Superior temporal gyrus (tissue), 1 donor: ENCODE measurements around the gene KSR2.
A peak's percentile ranks its signal among the peaks of the same experiment; 100 is the strongest.
"Not testable (repeated sequence)": the region's sequence is repeated elsewhere in the genome, so short reads cannot be mapped to it uniquely, and the experiment has no call there.

ENCODE experiments used
- DNase-seq: peaks from one replicate; pipeline ENCODE4 v3.0.0-alpha.2; 2016; ENCODE audit errors: extremely low spot score

Gene KSR2

DNA sequence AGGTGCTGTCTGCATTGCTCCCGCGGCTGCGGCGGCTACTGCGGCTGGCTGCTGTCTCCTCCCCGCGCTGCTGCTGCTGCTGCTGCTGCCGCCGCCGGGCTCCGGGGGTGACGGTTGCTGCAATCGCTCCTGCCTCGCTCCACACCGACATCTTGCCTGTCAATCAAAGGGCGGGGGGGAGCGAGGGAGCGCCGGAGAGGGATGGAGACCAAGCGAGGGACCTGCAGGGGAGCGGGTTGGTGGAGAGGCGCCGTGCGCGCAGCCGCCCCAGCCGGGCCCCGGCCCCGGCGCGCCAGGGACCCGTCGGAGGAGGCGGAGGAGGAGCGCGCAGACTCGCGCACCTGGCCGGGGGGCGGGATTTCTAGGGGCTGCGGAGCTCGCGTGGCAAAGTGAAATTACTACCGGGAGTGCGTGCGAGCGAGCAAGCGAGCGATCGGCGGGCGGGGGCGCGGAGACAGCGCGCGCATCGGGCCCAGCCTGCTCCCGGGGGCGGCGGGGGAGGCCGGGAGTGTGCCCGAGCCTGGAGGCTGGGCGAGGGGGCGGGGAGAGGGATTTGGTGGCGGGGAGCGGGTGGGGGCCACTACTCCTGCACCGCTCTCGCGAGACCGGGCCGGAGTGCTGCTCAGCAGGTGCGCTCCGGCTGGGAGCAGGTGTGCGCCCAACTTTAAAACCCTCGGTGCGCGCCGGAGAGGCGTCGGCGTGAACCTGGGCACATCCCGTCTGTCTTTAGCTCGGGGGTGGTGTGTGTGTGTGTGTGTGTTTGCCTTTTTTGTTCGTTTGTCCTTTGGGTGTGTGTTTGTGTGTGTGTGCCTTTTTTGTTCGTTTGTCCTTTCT is at the start of gene KSR2:
Gene KSR2 (minus strand): TSS at position 165 of the 834 bp plus-strand sequence. CDS start 735 bp downstream, outside the sequence.
- peak; percentile 34 for DNase-seq

- no peak for DNase-seq
These were observed 49.1 kb upstream of the KSR2 start for GRCh38 chr12:118017926-118018325.

DNA sequence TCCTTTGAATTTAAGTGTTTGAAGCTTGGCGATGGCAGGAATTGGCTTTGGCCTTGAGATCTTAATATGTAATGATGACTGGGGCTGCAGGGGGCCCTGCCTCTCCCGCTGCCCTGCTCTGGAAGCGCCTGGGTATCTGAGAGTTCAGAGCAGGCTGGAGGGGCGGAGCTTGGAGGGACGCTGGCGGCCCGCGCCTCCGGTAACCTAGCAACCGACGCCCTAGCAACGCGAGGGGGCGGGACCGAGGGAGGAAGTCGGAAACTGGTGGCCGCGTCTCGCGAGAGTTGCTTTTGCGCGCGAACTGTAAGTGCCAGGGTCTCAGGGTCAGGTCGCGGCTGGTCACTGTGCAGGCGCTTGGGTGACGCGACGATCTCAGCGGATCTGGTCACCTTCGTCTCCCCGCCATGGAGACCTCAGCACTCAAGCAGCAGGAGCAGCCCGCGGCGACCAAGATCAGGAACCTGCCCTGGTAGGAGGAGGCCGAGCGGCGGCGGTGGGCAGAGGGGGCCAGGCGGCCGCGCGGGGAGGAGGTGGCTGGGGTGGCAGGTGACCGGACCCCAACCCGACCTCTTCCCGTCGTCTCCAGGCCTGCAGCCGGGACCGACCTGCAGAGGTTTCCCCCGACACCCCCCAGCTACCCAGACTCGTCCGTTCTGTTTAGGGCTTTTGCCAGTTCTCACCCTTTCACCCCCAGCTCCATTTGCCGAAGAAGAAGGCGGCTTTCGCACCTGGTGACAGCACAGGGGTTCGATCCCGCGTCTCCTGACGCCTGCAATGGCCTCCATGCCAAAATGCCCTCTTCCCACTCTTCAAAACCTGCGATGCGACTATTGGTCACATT is 47.9 kb upstream of the KSR2 start, which contains the start of gene RFC5:
Gene RFC5 (plus strand): TSS at position 280 of the 841 bp plus-strand sequence. CDS start 125 bp downstream, at position 405.
- DNase-seq = peak; percentile 98

GRCh38 chr12:118015944-118016343 is 47.2 kb upstream of the KSR2 start:
- DNase-seq = no peak

DNA sequence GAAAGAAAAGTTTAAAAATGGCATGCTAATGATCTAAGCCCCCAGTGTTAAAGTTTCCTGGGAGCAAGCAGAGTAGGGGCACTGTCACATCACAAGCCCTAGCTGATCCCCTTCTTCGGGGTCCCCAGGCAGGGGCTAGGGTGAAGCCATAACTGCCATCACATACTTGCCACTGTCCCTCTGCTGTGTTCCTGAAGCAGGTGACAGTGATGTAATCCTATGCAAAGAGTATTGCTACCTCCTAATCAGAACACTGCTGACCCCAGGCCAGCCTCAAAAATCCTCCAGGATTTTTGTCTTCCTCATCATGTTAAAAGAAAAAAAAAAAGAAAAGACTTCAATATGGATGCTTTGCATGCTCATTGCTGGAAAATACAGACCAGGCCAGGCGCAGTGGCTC is 46.5 kb upstream of the KSR2 start:
- no peak for DNase-seq

DNA sequence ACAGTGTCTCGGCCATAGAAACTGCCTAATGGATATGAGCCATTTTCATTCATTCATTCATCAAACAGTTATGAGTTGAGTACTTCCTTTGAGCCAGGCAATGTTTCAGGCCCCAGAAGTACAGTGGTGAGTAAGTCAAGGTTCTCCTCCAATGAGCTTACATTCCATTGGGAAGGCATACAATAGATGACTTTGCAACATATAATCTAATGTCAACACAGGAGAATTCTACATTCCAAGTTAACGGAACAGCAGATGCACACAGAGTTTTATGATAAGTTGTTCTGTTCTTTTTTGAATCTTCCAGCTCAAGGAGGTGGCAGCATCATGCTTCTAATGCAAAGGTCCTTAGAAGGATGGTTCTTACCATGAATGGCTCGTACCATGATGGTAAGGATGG is 44.5 kb upstream of the KSR2 start:
- DNase-seq = no peak

DNA sequence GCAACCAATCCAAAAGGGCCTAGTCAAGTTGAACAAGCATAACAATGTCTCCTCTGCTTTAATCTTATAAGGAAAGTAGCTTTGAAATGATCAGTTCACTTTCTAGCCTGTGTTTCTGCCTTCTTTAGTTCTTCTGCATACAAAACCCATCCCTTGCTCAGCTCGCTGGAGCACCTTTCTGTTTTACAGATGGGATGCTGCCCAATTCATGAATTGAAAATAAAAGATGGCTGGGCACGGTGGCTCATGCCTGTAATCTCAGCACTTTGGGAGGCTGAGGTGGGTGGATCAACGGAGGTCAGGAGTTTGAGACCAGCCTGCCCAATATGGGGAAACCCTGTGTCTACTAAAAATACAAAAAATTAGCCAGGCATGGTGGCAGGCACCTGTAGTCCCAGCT is 43.2 kb upstream of the KSR2 start:
- no peak for DNase-seq

GRCh38 chr12:118011377-118011776 is 42.6 kb upstream of the KSR2 start:
- DNase-seq = no peak

DNA sequence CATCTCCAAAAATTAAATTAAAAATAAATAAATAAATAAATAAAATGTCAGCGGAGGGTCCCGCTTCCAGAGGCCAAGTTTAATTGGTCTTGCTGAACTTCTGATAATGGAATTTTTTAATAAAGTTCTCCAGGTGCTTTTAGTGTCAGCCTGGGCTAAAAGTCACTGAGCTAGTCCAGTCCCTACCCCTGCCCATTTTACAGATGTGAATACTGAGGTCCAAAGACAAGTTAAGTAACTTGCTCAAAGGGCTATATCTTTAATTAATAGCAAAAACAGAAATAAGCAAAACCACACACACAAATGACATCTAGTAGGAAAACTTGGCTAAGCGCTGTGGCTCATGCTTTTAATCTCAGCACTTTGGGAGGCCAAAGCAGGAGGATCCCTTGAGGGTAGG is 42.1 kb upstream of the KSR2 start:
- DNase-seq = no peak

DNA sequence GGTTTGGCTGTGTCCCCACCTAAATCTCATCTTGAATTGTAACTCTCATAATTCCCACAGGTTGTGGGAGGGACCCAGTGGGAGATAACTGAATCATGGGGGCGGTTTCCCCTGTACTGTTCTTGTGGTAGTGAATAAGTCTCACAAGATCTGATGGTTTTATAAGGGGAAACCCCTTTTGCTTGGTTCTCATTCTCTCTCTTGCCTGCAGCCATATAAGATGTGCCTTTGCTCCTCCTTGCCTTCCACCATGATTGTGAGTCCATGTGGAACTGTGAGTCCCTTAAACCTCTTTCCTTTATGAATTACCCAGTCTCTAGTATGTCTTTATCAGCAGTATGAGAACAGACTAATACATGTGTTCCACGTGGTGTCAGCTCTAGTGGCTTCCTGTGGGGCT is 31.0 kb upstream of the KSR2 start:
- DNase-seq = not testable (repeated sequence)

GRCh38 chr12:117998719-117999118 is 29.9 kb upstream of the KSR2 start:
- no peak for DNase-seq

- DNase-seq = no peak
These were observed 26.0 kb upstream of the KSR2 start for GRCh38 chr12:117994551-117995438.

DNA sequence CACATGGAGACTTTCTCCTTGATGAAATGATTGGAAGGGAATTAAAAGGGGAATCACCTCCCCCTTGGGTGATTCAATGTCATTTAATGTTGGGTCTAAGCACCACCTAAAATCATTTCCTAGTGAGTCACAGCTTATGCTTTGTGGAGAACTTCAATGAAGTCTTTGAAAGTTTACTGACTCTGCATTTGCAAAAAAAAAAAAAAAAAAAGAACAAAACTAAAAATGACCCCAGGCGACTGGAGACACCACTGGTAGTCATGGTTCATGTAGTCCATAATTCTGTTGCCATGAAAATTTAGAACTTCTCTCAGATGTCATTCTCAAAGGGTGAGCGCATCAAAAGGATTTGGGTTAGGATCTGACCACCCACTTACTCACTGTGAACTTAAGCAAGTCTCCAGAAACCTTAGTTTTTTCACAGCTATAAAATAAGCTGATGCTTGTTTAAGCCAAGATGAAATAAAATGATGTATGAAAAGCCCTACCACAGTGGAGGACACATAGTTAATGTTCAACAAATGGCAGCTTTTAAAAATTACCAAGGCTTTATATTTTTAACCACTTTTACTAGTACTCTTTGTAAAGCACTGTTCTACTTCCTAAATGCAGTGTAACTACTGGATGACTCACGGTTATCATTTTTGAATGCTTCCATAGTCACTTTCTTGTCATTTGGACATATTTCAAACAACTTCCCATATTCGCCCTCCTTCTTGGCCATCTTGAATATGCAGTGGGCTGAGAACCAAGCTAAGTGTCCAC is 18.1 kb upstream of the KSR2 start:
- no peak for DNase-seq

DNA sequence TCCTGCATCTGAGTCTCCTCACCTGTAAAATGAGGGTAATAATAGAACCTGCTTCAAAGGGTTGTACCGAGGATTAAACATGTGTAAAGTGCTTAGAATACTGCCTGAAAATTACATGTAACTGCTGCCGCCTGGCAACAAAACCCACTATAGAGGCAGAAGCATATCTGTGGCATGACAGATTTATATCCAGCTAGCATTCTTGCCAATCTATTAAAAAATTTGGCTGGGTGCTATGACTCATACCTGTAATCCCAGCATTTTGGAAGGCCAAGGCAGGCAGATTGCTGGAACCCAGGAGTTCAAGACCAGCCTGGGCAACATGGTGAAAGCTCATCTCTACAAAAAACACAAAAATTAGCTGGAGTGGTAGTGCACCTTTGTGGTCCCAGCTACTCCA is 16.4 kb upstream of the KSR2 start:
- no peak for DNase-seq

GRCh38 chr12:117981267-117981666 is 12.5 kb upstream of the KSR2 start:
- no peak for DNase-seq

DNA sequence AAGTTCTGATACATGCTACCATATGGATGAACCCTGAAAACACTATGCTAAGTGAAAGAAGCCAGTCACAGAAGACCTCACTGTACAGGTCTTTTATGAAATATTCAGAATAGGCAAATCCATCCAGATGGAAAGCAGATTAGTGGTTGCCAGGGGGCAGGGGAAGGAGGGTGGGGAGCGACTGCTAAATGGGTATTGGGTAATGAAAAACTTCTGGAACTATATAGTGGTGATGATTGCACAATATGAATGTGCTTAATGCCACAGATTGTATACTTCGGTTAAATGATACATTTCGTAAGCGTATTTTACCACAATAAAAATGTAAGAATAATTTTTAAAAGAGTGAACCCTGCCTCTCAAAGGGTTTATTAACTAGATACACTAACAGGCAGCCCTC is 11.8 kb upstream of the KSR2 start:
- no peak for DNase-seq

- no peak for DNase-seq
These were observed 8.6 kb upstream of the KSR2 start for GRCh38 chr12:117977373-117977772.

- DNase-seq = no peak
These were observed 6.2 kb upstream of the KSR2 start for GRCh38 chr12:117975006-117975405.

DNA sequence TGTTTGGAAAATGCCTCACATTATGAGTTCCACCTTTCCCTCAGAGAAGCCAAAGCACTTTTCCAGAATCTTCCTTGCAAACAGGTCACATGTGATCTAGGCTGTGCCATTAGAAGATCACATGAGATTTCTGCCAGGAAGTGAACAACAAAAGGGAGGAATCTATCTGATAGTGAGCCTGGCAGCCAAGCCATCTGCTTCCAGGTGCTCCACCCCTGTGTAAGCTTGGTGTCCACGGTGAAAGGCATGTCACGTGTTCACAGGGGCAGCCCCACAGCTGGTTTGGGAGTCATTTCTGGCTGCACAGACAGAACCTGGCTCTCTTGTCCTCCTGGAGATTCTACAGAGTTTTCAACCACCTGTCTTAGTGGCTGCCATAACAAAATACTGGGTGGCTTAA is 3.5 kb upstream of the KSR2 start:
- DNase-seq = no peak

GRCh38 chr12:117970334-117970733 is 1.5 kb upstream of the KSR2 start:
- no peak for DNase-seq
